Measurements from ENCODE around the gene DKC1.
"Not testable (repeated sequence)": the region's sequence is repeated elsewhere in the genome, so short reads cannot be mapped to it uniquely, and the experiment has no call there.

Gene DKC1

DNA sequence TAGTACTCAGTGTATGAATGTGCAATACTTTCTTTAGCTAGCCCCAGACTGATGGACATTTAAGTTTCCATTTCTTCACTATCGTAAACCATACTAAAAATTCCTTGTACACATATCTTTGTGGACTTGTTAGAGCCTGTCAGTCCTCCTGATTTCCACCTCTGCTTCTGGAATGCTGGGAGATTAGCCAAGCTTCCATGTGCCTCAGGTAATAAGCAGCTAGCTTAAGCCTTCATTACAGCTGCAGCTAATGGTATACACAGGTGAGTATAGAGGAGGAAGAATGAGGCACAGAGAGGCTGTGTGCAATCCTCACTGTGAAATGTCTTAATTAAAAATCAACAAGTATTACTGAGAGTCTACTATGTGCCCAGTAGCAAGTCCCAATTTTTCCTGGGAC, 62.0 kb downstream of the DKC1 start:
- DNase-seq: no peak

DNA sequence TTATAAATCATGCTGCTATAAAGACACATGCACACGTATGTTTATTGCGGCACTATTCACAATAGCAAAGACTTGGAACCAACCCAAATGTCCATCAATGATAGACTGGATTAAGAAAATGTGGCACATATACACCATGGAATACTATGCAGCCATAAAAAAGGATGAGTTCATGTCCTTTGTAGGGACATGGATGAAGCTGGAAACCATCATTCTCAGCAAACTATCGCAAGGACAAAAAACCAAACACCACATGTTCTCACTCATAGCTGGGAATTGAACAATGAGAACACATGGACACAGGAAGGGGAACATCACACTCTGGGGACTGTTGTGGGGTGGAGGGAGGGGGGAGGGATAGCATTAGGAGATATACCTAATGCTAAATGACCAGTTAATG, 62.9 kb downstream of the DKC1 start:
- not testable (repeated sequence) for DNase-seq
